GM12878 (cell line): Measurements from ENCODE around the gene SP100.

Experiments used
- ASH2L ChIP-seq: fragments of 300-600, 200-600 bp; sonication (generic); IDR thresholded peaks from 2 replicates; pipeline ENCODE4 v1.6.1; 2017; ENCODE audit warnings: low read depth, mild to moderate bottlenecking, borderline replicate concordance
- CBX3 ChIP-seq: fragments of 200-600 bp; sonication (generic); IDR thresholded peaks from 2 replicates; pipeline ENCODE4 v1.6.1; 2016; ENCODE audit warnings: low read depth, borderline replicate concordance
- CTCF ChIP-seq, 3 experiments: IDR thresholded peaks in 2 of 3; conservative IDR thresholded peaks in 1 of 3; 2 replicates each; pipeline ENCODE4 v1.5.1; 2011; ENCODE audit warnings: low read depth in 3 of 3, low read length in 3 of 3, mild to moderate bottlenecking in 3 of 3, control low read depth in 2 of 3, moderate library complexity in 2 of 3, inconsistent platforms in 1 of 3, mixed read lengths in 1 of 3; ENCODE audit not compliant: control insufficient read depth in 2 of 3, insufficient read depth in 1 of 3; ENCODE audit errors: extremely low read depth in 1 of 3
- EZH2 ChIP-seq: IDR thresholded peaks from 2 replicates; pipeline ENCODE4 v1.6.1; 2012; ENCODE audit warnings: low read depth, mild to moderate bottlenecking, control low read depth, inconsistent platforms, low read length, borderline replicate concordance; ENCODE audit not compliant: control insufficient read depth
- MXI1 ChIP-seq: fragments of 150-350 bp; IDR thresholded peaks from 2 replicates; pipeline ENCODE4 v1.6.1; 2011; ENCODE audit warnings: low read depth, mild to moderate bottlenecking, inconsistent platforms, low read length, improper control_type of control experiment
- NBN ChIP-seq: fragments of 450-650 bp; IDR thresholded peaks from 2 replicates; pipeline ENCODE4 v1.6.1; 2016
- USF2 ChIP-seq: IDR thresholded peaks from 2 replicates; pipeline ENCODE4 v1.6.1; 2011; ENCODE audit warnings: low read depth, low read length, improper control_type of control experiment, borderline replicate concordance
- YY1 ChIP-seq: IDR thresholded peaks from 2 replicates; pipeline ENCODE4 v1.6.1; 2011; ENCODE audit warnings: low read depth, mild to moderate bottlenecking, low read length

DNA sequence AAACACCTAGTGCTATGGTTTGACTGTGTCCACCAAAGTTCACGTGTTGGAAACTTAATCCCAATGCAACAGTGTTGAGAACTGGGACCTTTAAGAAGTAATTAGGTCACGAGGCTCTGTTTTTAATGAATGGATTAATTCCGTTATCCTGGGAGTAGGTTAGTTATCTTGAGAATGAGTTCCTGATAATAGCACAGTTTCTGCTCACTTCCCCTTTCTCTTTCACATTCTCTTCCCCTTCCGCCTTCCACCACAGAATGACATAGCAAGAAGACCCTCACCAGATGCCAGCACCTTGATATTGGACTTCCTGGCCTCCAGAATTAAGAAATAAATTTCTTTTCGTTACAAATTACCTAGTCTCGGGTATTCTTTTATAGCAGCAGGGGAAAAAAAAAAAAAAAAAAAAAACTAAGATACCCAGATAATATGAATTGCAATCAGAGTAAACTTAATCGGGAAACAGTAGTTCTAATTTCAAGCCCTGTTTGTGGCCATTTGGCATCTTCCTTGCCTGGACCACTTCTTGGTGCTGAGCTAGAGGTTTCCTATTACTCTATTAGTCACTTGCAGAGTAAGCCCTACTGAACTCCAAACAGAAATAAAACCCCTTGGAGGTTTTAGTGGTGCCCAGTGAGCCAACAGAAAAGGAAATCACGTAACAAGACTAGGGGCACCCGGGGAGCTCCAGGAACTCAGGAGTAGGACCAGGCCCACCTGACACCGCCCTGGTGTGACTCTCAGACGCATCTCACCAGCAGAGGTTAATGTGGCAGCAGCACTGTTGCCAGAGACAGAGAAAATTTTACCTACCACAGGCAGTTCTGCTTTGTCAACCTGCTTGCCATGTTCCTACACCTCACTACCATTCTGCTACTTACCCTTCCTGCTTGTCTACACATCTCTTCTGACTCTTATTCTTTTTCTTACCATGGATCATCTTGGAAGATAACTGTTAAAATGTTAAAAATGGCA, 149.1 kb downstream of the SP100 start:
- TF ChIP-seq USF2, result no peak
- TF ChIP-seq ASH2L, result no peak
- TF ChIP-seq YY1, result no peak
- no peak for TF ChIP-seq CBX3
- TF ChIP-seq EZH2, result no peak
- TF ChIP-seq CTCF (IDR thresholded peaks at IDR 0.05 in 2 of 3, conservative IDR thresholded peaks at IDR 0.05 in 1 of 3; ENCODE audit: control insufficient read depth in 2 of 3, extremely low read depth in 1 of 3, insufficient read depth in 1 of 3, low read depth in 3 of 3, low read length in 3 of 3), result no peak
- no peak for TF ChIP-seq NBN
- no peak for TF ChIP-seq MXI1
